Measurements from ENCODE around the gene MBP. TPM values are rescaled to one million over a fixed set of nuclear protein-coding genes. Genes with fewer than 3 reads are reported as not detected.

Gene MBP
- total and polyA plus RNA-seq, 2 of the 13 experiments (the other 11 are each of a cell fraction or from before 2014, with no cell fraction given), result 5.0 to 8.5 TPM

DNA sequence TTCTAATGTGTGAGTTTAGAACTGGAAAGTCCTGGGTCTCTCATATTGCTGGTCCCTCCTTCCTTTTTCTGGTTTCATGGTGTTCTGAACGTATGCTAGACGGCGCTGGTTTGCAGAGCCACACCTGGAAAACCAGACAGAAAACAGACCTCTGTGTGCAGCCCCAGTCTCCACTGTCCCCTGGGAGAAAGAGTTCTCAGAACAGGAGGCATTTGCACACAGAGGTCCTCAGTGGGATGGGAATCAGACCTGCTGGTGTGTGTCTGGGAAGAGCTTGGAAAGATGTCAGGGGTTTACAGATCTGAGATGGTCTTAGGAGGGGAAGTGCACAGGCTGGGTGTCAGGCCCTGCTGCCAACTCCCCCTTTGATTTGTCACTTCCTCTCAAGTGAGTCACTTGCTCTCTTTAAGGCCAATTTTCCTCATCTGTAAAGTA, 14.9 kb upstream of the MBP start:
- no peaks in the 10 kb centered on the region for H3K36me3 ChIP-seq (replicated peaks in 1 of 2; ENCODE audit: control insufficient read depth in 1 of 2, insufficient read depth in 2 of 2, low read length in 2 of 2)
- no peak overlapping the region for H3K27ac ChIP-seq (ENCODE audit: extremely low read length, insufficient read depth, low read length)
- ATAC-seq (no peak), DNase-seq (ENCODE audit: low spot score) (no peak), FAIRE-seq (no peak)
- H3K4me2 ChIP-seq (ENCODE audit: low read depth, low read length), result no peak overlapping the region
- H4K20me1 ChIP-seq (ENCODE audit: insufficient read depth, low read length), result no peaks in the 10 kb centered on the region
- ChIA-PET CTCF (ENCODE audit: low intra/inter-chr PET ratio, low total read pairs) (no interaction called here), POLR2A (no interaction called here)
- WGBS (ENCODE audit: low lambda C conversion rate), result 3% methylated on average over 3 of the region's 3 CpGs
- H3K79me2 ChIP-seq (ENCODE audit: insufficient read depth, low read length), result no peaks in the 10 kb centered on the region
- no peak overlapping the region for H3K9ac ChIP-seq (ENCODE audit: insufficient read depth, low read depth, low read length)
- TF ChIP-seq ZNF597 (CRISPR knock-in tag; IDR thresholded peaks at IDR 0.05), result no peak
- intact Hi-C loops (cut with micrococcal nuclease; ENCODE audit: unreplicated experiment) (no loop called here), in situ Hi-C loops (cut with HindIII; ENCODE audit: extremely low pct_ligation_motif_present, low pct_unique_long_range_greater_than_20kb) (no loop called here)
- peaks cover 7% of the 10 kb centered on the region for H3K9me3 ChIP-seq (ENCODE audit: low read length)
- peaks cover 1 to 11% of the 10 kb centered on the region in 2 experiments; a peak in 2 of 5 replicates for H3K27me3 ChIP-seq (ENCODE audit: control insufficient read depth in 1 of 2, insufficient read depth in 2 of 2, low read length in 2 of 2)
- no peak overlapping the region for H3K4me3 ChIP-seq (replicated peaks in 1 of 3; ENCODE audit: insufficient read depth in 1 of 3, low read depth in 2 of 3, low read length in 3 of 3)
- no peak overlapping the region for H2AFZ ChIP-seq (ENCODE audit: low read length)
- peaks cover 7% of the 10 kb centered on the region for H3K4me1 ChIP-seq (ENCODE audit: insufficient read depth, low read length)
- no TSS peak for BruUV-seq (replicated peaks)

GRCh38 chr18:77146249-77147080, 13.9 kb upstream of the MBP start:
- Histone ChIP-seq H3K9me3 (ENCODE audit: low read length) (peaks cover 7% of the 10 kb centered on the region), H3K4me3 (replicated peaks in 1 of 3; ENCODE audit: insufficient read depth in 1 of 3, low read depth in 2 of 3, low read length in 3 of 3) (no peak overlapping the region), H3K27me3 (ENCODE audit: control insufficient read depth in 1 of 2, insufficient read depth in 2 of 2, low read length in 2 of 2) (peaks cover 0 to 11% of the 10 kb centered on the region in 2 experiments; a peak in 1 of 5 replicates), H3K9ac (ENCODE audit: insufficient read depth, low read depth, low read length) (no peak overlapping the region), H3K36me3 (replicated peaks in 1 of 2; ENCODE audit: control insufficient read depth in 1 of 2, insufficient read depth in 2 of 2, low read length in 2 of 2) (no peaks in the 10 kb centered on the region), H4K20me1 (ENCODE audit: insufficient read depth, low read length) (no peaks in the 10 kb centered on the region), H2AFZ (ENCODE audit: low read length) (no peak overlapping the region), H3K79me2 (ENCODE audit: insufficient read depth, low read length) (no peaks in the 10 kb centered on the region), H3K4me2 (ENCODE audit: low read depth, low read length) (no peak overlapping the region), H3K4me1 (ENCODE audit: insufficient read depth, low read length) (peaks cover 7% of the 10 kb centered on the region), H3K27ac (ENCODE audit: extremely low read length, insufficient read depth, low read length) (no peak overlapping the region)
- POLR2A ChIA-PET, result no interaction called here
- BruUV-seq (replicated peaks), result no TSS peak
- no peak for ATAC-seq
- 29% methylated on average over 16 of the region's 16 CpGs for WGBS (ENCODE audit: low lambda C conversion rate)
- in situ Hi-C loops (cut with HindIII; ENCODE audit: extremely low pct_ligation_motif_present, low pct_unique_long_range_greater_than_20kb), result no loop called here
- CTCF ChIA-PET (ENCODE audit: low intra/inter-chr PET ratio, low total read pairs), result no interaction called here
- no peak for DNase-seq (ENCODE audit: low spot score)
- TF ChIP-seq ZNF709 (CRISPR knock-in tag; IDR thresholded peaks at IDR 0.05) (no peak), ETS1 (CRISPR knock-in tag; IDR thresholded peaks at IDR 0.05) (no peak), ZNF274 (CRISPR knock-in tag; IDR thresholded peaks at IDR 0.05) (no peak), ZNF235 (CRISPR knock-in tag; IDR thresholded peaks at IDR 0.05; ENCODE audit: borderline replicate concordance) (no peak), ZNF33B (CRISPR knock-in tag; IDR thresholded peaks at IDR 0.05) (no peak), ZNF816 (CRISPR knock-in tag; IDR thresholded peaks at IDR 0.05; ENCODE audit: borderline replicate concordance) (no peak), TOE1 (CRISPR knock-in tag; IDR thresholded peaks at IDR 0.05) (no peak), SNAPC2 (CRISPR knock-in tag; IDR thresholded peaks at IDR 0.05) (no peak), ZBTB7B (CRISPR knock-in tag; IDR thresholded peaks at IDR 0.05) (no peak), SP2 (CRISPR knock-in tag; IDR thresholded peaks at IDR 0.05) (no peak)
- intact Hi-C loops (cut with micrococcal nuclease; ENCODE audit: unreplicated experiment), result no loop called here
- FAIRE-seq, result no peak

Data from HepG2 (cell line).